Spinal cord (tissue), 10 donors: ENCODE data around the gene RAI2. TPM values are rescaled to one million over a fixed set of nuclear protein-coding genes. Genes with fewer than 3 reads are reported as not detected.
A peak's percentile ranks its signal among the peaks of the same experiment; 100 is the strongest.

Experiments used
- DNase-seq, 6 donors: peaks; one replicate each; pipeline versions ENCODE4 v3.0.0 to v3.0.0-alpha.2; 2013 to 2015; ENCODE audit warnings: low spot score in 6 of 6, low read depth in 4 of 6
- H3K27ac ChIP-seq: one replicate; pipeline ENCODE4 v1.5.1; 2013; ENCODE audit warnings: low read depth, low read length, control low read depth
- H3K27me3 ChIP-seq: one replicate; pipeline ENCODE4 v1.6.1; 2013; ENCODE audit warnings: low read length; ENCODE audit not compliant: control insufficient read depth, insufficient read depth
- H3K36me3 ChIP-seq: one replicate; pipeline ENCODE4 v1.6.1; 2013; ENCODE audit warnings: low read length; ENCODE audit not compliant: control insufficient read depth, insufficient read depth
- H3K4me1 ChIP-seq: one replicate; pipeline ENCODE4 v1.6.1; 2013; ENCODE audit warnings: low read length; ENCODE audit not compliant: control insufficient read depth, insufficient read depth
- H3K4me3 ChIP-seq: one replicate; pipeline ENCODE4 v1.5.1; 2013; ENCODE audit warnings: low read depth, low read length, control low read depth
- H3K9me3 ChIP-seq: one replicate; pipeline ENCODE4 v1.6.1; 2013; ENCODE audit warnings: low read length; ENCODE audit not compliant: control insufficient read depth, insufficient read depth
- WGBS: methylation state at CpG from one replicate; pipeline ENCODE4 v1.1.5; 2013; ENCODE audit warnings: missing lambda C conversion rate; ENCODE audit not compliant: insufficient coverage; 5-methylcytosine and 5-hydroxymethylcytosine counted together
- long read RNA-seq, 4 donors: transcript quantifications; one replicate each; lab custom pipeline, GENCODE V29; 2026
- polyA plus RNA-seq, 2 donors: library from polyadenylated mRNA; unstranded; fragments of 120-200 nt; gene quantifications; one replicate each; pipeline ENCODE4 v1.2.1, GENCODE V29; 2013; ENCODE audit not compliant: insufficient read length in 2 of 2
- total RNA-seq, 2 donors: library from RNA; depleted of rRNA in 1 of 2; stranded (reverse); fragments of 120-200 nt in 1 of 2; fragments of >200 nt in 1 of 2; gene quantifications; one replicate each; pipeline versions ENCODE4 v1.2.3 to v1.2.4, GENCODE V29; 2013 to 2014
- donor health status: healthy.

The RAI2 gene
- 1 to 10 TPM; 1.8 to 5.2 TPM for total RNA-seq
- polyA plus RNA-seq, result 10 to 100 TPM; 12.3 to 14.5 TPM
- long read RNA-seq, donor 1, partial matches to known transcripts, result 0 of 4 reads
- long read RNA-seq, donor 1, other reads (novel, unspliced or antisense), result 0 of 4 reads
- long read RNA-seq, donor 2, partial matches to known transcripts, result 0 of 3 reads
- long read RNA-seq, donor 2, other reads (novel, unspliced or antisense), result 0 of 3 reads
- long read RNA-seq, donor 3, partial matches to known transcripts, result 0 of 1 reads
- long read RNA-seq, donor 3, other reads (novel, unspliced or antisense), result 0 of 1 reads
- long read RNA-seq, donor 4, partial matches to known transcripts, result 0 of 2 reads
- long read RNA-seq, donor 4, other reads (novel, unspliced or antisense), result 0 of 2 reads

DNA sequence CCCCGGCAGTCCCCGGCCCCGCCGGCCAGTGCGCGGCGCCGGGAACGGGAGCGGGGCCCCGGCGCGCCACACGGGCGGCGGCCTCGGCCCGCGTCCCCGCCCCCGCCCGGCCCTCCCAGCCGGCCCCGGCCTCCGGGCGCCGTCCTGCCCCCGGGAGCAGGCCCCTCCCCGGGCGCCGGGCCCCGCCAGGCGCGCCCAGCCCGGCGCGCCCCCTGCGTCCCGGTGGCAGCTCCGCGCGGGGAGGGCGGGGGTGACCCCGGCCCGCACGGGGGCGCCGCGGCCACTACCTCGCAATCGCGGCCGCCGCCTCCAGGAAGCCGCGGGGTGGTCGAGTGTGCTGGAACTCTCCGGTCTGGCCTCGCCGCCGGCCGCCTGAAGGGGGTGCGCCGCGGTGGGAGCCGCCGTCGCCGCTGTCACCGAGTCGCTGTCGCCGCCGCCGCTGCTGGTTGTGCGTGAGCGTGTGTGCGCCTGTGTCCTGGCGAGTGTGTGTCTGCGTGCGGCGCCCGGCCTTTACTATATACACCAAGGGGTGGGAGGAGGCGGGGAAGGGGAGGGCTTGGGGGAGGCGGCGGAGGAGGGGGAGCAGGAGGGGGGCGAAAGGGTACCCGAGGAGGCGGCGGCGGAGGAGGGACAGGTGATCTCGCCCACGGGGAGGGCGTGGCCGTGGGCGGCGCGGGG, at the start of gene RAI2:
Gene RAI2 (minus strand): TSS at position 488 of the 678 bp plus-strand sequence. CDS start 59,288 bp downstream, outside the sequence.
- peak in 2 of 6 donors; percentile 73 to 87 for DNase-seq
- Histone ChIP-seq H3K27ac (peak within 1 kb of the TSS; percentile 25), H3K9me3 (no peaks in the 10 kb centered on the region), H3K36me3 (no peaks in the 10 kb centered on the region), H3K4me3 (peak within 1 kb of the TSS; percentile 55), H3K27me3 (peaks cover 50% of the 10 kb centered on the region), H3K4me1 (no peaks in the 10 kb centered on the region)
- WGBS, result 17% methylated on average over 89 of the region's 98 CpGs

DNA sequence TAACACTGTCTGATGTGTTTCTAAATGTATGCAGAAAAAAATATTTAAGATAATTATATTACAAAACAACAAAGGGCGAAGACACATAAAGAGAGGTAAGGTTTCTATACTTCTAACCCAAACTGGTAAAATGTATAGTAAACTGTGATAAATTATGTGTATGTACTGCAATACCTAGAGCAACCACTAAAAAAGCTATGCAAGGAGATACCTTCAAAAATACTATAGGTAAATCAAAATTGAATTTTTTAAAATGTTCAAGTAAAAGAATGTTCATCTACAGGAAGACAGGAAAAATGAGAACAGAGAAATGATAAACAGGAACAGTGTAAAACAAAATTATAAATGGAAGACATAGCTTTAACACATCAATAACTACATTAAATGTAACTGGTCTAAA, 27.3 kb upstream of the RAI2 start:
- Histone ChIP-seq H3K4me1 (no peaks in the 10 kb centered on the region), H3K36me3 (no peaks in the 10 kb centered on the region), H3K27ac (no peak overlapping the region), H3K27me3 (no peaks in the 10 kb centered on the region), H3K4me3 (no peak overlapping the region), H3K9me3 (no peaks in the 10 kb centered on the region)
- no peak for DNase-seq
- WGBS, result no CpG with 5 or more reads among the region's 1 CpG

DNA sequence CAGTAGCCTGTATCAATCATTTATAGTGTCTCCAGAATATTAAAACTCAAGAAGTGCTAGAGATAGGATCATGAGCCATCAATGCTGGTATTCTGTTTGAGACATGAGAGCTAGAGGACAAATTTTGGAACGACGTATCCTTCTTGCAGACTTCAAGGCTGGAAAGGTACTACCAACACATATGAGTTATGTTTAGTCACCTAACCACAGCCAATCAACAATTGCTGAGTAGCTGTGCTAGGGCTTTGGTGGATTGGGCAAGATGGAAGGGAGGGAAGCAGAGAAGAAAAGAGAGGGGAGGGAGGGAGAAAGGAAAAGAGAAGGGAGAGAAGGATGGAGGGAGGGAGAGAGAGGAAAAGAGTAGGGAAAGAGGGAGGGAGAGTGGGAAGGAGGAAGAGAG, 21.6 kb upstream of the RAI2 start:
- H3K27ac ChIP-seq, result no peak overlapping the region
- no peak for DNase-seq
- no peaks in the 10 kb centered on the region for H3K36me3 ChIP-seq
- no peak overlapping the region for H3K4me3 ChIP-seq
- WGBS, result no CpG with 5 or more reads among the region's 2 CpGs
- no peaks in the 10 kb centered on the region for H3K4me1 ChIP-seq
- no peaks in the 10 kb centered on the region for H3K9me3 ChIP-seq
- H3K27me3 ChIP-seq, result no peaks in the 10 kb centered on the region

- Histone ChIP-seq H3K36me3 (no peaks in the 10 kb centered on the region), H3K4me1 (no peaks in the 10 kb centered on the region), H3K27me3 (peaks cover 3% of the 10 kb centered on the region), H3K4me3 (no peak overlapping the region), H3K27ac (no peak overlapping the region), H3K9me3 (no peaks in the 10 kb centered on the region)
- no peak for DNase-seq
- WGBS, result no CpG with 5 or more reads among the region's 2 CpGs
Measured at GRCh38 chrX:17878028-17878670, 17.1 kb upstream of the RAI2 start.

GRCh38 chrX:17876135-17876534, 15.0 kb upstream of the RAI2 start:
- H3K27me3 ChIP-seq, result peaks cover 3% of the 10 kb centered on the region
- no peaks in the 10 kb centered on the region for H3K9me3 ChIP-seq
- H3K27ac ChIP-seq, result no peak overlapping the region
- DNase-seq, result no peak
- no peaks in the 10 kb centered on the region for H3K4me1 ChIP-seq
- H3K4me3 ChIP-seq, result no peak overlapping the region
- H3K36me3 ChIP-seq, result no peaks in the 10 kb centered on the region

GRCh38 chrX:17869580-17869979, 8.5 kb upstream of the RAI2 start:
- H3K27ac ChIP-seq, result no peak overlapping the region
- H3K4me1 ChIP-seq, result no peaks in the 10 kb centered on the region
- H3K27me3 ChIP-seq, result peaks cover 9% of the 10 kb centered on the region
- no peaks in the 10 kb centered on the region for H3K9me3 ChIP-seq
- no peak for DNase-seq
- H3K4me3 ChIP-seq, result no peak overlapping the region
- no peaks in the 10 kb centered on the region for H3K36me3 ChIP-seq
- WGBS, result no CpG with 5 or more reads among the region's 2 CpGs

DNA sequence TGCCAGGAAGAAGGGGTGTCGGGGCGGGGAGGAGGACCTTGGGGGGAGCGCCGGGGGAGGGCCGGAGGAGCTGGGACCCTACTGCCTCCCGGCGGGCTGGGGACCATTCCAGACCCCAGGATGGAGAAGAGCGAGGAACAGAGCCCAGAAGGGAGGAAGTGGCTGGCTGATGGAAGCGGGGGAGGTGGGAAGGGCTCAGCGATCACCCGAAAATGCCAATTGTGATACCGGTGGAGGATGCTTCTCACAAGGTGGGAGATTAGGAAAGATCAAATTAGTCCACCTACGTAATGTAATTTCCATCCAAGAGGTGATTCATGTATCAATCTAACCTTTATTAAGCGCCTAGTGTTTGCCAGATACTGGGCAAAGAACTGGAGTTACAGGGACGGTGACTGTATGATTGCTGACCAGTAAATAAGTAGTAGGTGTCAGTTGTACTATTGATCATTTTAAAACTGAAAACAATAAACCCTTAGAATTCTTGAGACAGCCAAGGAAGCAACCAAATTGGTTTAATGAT, 452 bp upstream of the RAI2 start:
- Histone ChIP-seq H3K27ac (no peak overlapping the region), H3K27me3 (peaks cover 53% of the 10 kb centered on the region), H3K4me3 (peak overlapping the region; percentile 6), H3K4me1 (no peaks in the 10 kb centered on the region), H3K9me3 (no peaks in the 10 kb centered on the region), H3K36me3 (no peaks in the 10 kb centered on the region)
- WGBS, result 40% methylated on average over 11 of the region's 15 CpGs
- DNase-seq, result no peak

GRCh38 chrX:17860179-17860780, 818 bp downstream of the RAI2 start:
- H3K4me1 ChIP-seq, result peaks cover 1% of the 10 kb centered on the region
- H3K27me3 ChIP-seq, result peaks cover 49% of the 10 kb centered on the region
- DNase-seq, result peak in 2 of 6 donors; percentile 60 to 71
- peak overlapping the region; percentile 55 for H3K4me3 ChIP-seq
- peak overlapping the region; percentile 25 for H3K27ac ChIP-seq
- WGBS, result 21% methylated on average over 53 of the region's 53 CpGs
- H3K9me3 ChIP-seq, result no peaks in the 10 kb centered on the region
- no peaks in the 10 kb centered on the region for H3K36me3 ChIP-seq

- WGBS, result 26% methylated on average over 23 of the region's 23 CpGs
- peak in 1 of 6 donors; percentile 68 for DNase-seq
- H3K27ac ChIP-seq, result peak overlapping the region; percentile 25
- H3K4me1 ChIP-seq, result peaks cover 5% of the 10 kb centered on the region
- no peaks in the 10 kb centered on the region for H3K36me3 ChIP-seq
- H3K27me3 ChIP-seq, result peaks cover 49% of the 10 kb centered on the region
- H3K4me3 ChIP-seq, result peak overlapping the region; percentile 55
- no peaks in the 10 kb centered on the region for H3K9me3 ChIP-seq
Measured at GRCh38 chrX:17859609-17860178, 1.4 kb downstream of the RAI2 start.
